Epidermal melanocyte (primary cell): ENCODE measurements around the gene EXOG.

Experiments
- DNase-seq: peaks from one replicate; pipeline ENCODE4 v3.0.0; 2011; ENCODE audit warnings: low spot score; ENCODE audit not compliant: insufficient read length

Gene EXOG

DNA sequence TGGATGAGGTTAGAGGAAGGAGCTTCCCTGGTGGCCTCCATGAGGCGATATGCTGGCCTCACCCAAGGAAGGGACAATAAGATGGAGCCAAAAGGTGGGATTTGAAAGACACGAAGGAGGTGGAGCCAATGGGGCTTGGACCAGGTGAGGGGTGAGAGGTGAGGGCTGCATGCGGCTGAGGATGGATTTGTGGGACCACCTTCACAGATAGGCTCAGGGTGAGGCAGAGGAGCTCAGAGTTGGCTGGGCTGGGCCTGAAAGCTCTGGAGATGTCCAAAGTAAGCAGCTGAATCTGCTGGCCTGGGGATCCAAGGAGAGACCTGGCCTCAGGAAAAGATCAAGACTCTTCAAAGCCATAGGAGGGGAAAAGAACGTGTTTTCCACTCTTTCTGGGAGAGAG, 49.8 kb downstream of the EXOG start:
- no peak for DNase-seq

- DNase-seq: no peak
Measured at GRCh38 chr3:38548154-38548931, 52.2 kb downstream of the EXOG start.

- no peak for DNase-seq
Measured at GRCh38 chr3:38549082-38549481, 52.9 kb downstream of the EXOG start.

DNA sequence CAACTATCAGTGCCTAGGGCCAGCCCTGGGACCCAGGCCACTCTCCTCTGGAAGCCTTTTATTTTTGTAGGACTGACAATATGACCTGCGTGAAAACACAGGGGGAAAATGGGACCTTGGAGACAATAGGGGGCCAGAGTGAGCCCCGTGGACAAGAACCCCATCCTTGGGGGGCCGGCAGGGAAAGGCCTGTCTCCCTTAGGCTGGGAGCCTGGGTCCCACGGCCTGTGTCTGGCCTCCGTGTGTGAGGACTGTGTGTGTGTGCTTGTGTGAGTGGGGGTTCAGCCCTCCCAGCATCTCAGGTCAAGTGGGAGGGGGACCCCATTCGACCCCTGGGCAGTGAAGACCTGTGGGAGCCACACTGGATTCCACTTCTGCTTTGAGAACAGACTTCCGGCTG, 53.3 kb downstream of the EXOG start:
- no peak for DNase-seq

DNA sequence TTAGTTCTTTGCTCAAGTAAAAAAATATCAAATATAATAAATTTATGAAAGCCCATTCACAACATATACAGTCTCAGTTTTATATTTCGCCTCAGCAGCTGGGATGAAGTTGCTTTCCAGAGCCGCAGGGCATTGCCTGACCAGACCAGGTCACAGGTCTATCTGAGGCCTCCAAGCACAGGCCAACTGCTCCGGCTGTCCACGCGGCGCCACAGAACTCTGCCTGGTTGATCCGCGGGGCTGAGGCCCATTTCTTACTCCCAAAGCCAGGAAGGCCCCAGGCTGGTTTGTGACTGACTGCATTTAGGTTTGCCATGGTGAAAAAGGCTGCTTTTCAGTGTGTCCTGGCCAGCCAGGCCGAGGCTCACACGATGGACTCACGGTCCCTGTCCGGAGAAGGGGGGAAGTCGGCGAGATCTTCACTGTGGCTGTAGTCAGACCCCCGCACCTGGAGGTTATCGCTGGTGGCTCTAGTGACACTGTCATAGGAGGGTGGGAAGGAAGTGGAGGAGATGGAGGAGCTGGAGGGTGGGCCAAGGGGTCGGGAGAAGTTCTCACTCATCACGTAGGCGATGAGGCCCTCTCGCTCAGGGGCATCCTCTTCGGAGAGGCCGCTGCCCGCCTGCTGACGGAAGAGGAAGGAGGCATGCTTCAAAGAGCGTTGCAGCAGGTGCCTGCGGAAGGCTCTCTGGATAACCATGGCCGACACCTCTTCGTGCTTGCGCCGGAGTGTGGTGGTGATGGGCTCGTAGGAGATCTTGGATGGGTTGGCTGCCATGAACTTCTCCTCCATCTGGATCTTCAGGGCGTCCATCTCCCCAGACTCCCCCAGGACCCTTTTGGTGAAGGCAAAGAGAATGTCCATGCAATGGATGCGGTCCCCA, 54.1 kb downstream of the EXOG start:
- DNase-seq: no peak

- DNase-seq: no peak
Measured at GRCh38 chr3:38551026-38551832, 55.1 kb downstream of the EXOG start.

- no peak for DNase-seq
Measured at GRCh38 chr3:38552364-38552763, 56.2 kb downstream of the EXOG start.

DNA sequence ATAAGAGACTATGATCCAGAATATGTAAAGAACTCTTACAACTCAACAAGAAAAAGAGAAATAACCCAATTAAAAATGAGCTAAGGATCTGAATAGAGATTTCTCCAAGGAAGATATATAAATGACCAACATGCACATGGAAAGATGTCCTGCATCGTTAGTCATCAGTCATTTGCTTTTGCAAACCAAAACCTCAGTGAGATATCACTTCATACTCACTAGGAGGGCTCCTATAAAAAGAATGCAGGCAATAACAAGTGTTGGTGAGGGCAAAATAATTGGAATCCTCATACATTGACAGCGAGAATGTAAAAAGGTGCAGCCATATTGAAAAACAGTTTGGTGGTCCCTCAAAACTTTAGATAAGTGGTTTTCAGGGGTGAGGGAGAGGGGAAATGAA, 56.9 kb downstream of the EXOG start:
- DNase-seq: no peak

GRCh38 chr3:38554127-38554827, 58.1 kb downstream of the EXOG start:
- no peak for DNase-seq

DNA sequence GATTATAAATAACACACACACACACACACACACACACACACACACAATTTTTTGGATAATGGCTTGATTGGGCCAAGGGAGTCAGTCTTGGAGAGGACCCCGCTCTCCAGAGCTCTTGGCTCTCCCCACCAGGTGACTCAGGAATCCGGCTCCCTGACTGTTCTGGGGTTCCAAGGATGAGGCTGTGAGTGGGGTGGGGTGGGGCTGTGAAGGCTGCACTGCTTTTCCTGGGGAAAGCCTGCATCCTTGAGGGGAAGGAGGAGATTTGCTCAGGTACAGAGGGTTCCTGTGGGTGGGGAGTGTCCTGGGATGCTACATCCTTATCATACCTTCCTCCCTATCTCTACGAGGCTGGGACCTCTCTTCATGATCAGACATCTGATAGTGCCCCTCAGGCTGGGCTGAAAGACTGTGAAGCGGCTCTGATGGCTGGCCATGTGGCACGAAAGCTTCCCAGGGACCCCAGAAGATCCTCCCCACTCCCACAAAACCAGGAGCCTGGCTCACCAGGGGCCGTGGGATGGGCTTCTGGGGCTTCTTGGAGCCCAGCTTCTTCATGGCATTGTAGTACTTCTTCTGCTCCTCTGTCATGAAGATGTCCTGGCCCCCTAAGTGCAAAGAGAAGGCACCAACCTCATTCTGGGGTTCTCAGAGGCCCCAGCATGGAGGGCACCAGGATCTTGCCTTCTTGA, 59.2 kb downstream of the EXOG start:
- no peak for DNase-seq

- no peak for DNase-seq
Measured at GRCh38 chr3:38555926-38556325, 59.8 kb downstream of the EXOG start.

DNA sequence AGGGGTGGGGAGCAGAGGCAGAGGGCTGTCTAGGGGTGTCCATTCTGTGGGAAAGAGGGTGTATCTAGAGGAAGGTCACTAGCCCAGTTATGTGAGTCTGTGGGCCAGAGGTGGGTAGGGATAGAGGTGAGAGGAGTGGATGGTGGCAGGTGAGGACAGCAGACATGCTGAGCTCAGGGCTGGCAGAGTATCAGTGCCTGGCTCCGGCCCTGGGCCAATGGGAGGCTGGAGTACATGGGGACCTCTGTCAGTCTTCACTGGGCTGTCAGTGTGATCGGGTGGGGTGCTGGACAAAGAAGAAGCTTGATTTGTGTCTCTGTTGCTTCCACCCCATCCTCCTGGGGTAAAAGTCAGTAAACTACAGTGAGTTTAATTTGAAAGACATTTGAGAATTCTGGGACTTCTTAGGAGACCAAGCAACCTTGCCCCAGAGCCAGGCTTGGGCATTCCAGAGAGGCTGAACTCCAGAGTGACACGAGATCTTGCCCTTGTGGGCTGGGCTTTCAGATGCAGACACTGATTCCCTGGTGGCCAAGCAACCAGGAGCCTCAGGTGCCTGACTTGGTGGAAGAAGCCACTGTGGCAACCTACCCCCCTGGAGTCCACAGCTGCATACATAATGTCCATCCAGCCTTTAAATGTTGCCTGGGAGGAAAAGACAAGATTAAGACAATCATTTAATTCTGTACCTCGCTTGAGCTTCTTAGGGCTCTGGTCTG, 60.7 kb downstream of the EXOG start:
- no peak for DNase-seq

DNA sequence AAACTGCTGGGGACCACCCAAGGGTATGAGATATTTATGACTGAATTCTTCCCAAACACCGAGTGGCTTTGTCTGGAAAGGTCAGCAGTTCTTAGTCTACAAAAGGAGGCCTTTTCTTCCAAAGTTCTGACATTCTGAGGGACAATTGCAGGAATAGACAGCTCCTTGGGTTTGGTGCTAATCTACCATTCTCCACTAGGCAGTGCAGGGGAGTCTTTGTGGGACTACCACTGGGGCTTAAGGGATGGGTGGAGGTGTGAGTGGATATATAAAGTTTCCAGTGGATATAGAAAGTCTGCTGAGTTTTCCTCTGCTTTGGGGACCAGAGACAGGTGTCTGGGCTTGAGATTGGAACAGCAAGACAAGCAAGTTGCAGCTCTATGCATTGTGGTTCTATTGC, 62.7 kb downstream of the EXOG start:
- no peak for DNase-seq

DNA sequence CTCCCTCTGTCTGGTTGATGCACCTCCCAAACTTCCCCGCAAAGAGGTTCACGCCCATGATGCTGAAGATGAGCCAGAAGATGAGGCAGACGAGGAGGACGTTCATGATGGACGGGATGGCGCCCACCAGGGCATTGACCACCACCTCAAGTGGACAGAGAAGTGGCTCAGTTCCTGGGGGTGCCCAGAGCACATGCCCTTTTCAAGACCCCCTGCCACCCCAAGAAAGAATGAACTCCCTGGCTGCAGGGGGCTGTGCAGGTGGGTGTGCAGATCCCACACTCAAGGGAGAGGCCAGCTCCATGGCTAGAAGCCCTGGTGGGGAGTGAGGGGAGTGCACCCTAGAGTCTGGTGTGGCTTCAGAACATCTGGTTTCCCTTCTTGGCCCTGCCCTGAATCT, 64.1 kb downstream of the EXOG start:
- DNase-seq: no peak

GRCh38 chr3:38560996-38561717, 65.0 kb downstream of the EXOG start:
- DNase-seq: no peak

GRCh38 chr3:38561746-38562466, 65.8 kb downstream of the EXOG start:
- no peak for DNase-seq

GRCh38 chr3:38562467-38562925, 66.4 kb downstream of the EXOG start:
- DNase-seq: no peak

DNA sequence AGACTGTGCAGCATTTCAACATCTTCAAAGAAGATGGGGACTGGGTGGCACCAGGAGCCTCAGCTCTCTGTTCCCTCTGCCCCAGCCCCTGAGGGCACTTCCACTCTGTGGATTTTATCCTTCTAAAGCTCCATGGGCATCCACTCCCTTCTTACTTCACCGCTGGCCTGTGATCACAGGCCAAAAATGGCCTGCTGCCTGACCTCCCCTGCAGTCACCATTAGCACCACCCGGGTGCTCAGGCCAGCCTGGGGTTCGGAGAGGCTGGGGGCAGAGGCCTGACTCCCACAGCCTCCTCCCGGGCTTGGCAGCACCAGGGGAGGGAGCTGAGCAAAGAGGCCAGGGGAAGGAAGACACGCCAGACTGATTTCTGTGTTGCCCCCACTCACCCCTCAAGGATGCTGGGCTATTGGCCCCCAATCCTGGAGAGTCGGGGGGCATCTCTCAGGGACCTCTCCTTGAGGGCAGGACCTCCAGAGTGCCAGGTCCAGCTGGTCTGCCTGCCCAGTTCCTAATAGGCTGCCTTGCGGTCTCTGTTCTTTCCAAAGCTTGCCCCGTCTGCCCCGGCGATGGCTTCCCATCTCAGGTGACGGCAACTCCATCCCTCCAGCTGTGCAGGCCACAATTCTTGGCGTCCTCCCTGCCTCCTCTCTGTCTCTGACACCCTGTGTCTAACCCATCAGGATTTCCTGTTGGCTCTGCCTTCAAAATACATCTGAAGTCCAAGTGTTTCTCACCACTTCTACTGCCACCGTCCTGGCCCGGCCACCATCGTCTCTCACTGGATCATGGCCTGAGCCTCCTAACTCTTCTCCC, 67.1 kb downstream of the EXOG start:
- DNase-seq: no peak
